Psoas muscle (tissue), 8 donors: Measurements from ENCODE around the gene KDM7A. TPM values are rescaled to one million over a fixed set of nuclear protein-coding genes. Genes with fewer than 3 reads are reported as not detected.

ENCODE experiments used
- ATAC-seq, 4 donors: fragments of 200-7000 bp; cut with Tn5 transposase; one replicate each; pipeline ENCODE4 v1.9.1; 2020; ENCODE audit warnings: moderate library complexity in 3 of 4, mild to moderate bottlenecking in 2 of 4
- DNase-seq, 2 donors: peaks; one replicate each; pipeline ENCODE4 v3.0.0-alpha.2; 2020
- H3K27ac ChIP-seq: fragments of 200-600 bp; one replicate; pipeline ENCODE4 v1.8.0; 2022
- H3K27me3 ChIP-seq, 3 donors: fragments of 200-600 bp in 1 of 3; one replicate each; pipeline versions ENCODE4 v1.6.1 to v1.8.0; 2013 to 2022; ENCODE audit warnings: low read length in 2 of 3, mild to moderate bottlenecking in 2 of 3, moderate library complexity in 1 of 3; ENCODE audit not compliant: insufficient read depth in 3 of 3
- H3K36me3 ChIP-seq, 2 donors: fragments of 200-600 bp in 1 of 2; one replicate each; pipeline versions ENCODE4 v1.6.1 to v1.8.0; 2013 to 2022; ENCODE audit warnings: low read depth in 1 of 2, mild to moderate bottlenecking in 1 of 2, moderate library complexity in 1 of 2; ENCODE audit not compliant: insufficient read depth in 1 of 2
- H3K4me1 ChIP-seq: fragments of 200-600 bp; one replicate; pipeline ENCODE4 v1.8.0; 2022
- H3K4me3 ChIP-seq: fragments of 200-600 bp; one replicate; pipeline ENCODE4 v1.8.0; 2022; ENCODE audit warnings: mild to moderate bottlenecking
- H3K9me3 ChIP-seq: fragments of 200-600 bp; one replicate; pipeline ENCODE4 v1.8.0; 2022
- CTCF ChIP-seq: fragments of 200-600 bp; IDR thresholded peaks from one replicate; pipeline ENCODE4 v1.8.0; 2022; ENCODE audit warnings: antibody characterized with exemption
- WGBS, 3 donors: extraction: QIAGEN DNeasy Blood & Tissue Kit; methylation state at CpG; one replicate each; pipeline versions ENCODE4 v1.1.6 to v1.1.7; 2013; 5-methylcytosine and 5-hydroxymethylcytosine counted together
- intact Hi-C, 2 donors: fragments of 100-400 bp; cut with DNase I; formaldehyde crosslinking; loops; one replicate each; pipeline versions ENCODE4 v1.11.0 to v1.14.2; 2022
- long read RNA-seq, 2 donors: library from polyadenylated mRNA; unstranded; transcript quantifications; one replicate each; pipeline ENCODE4 v2.0.0, GENCODE V29; 2021
- polyA plus RNA-seq, 3 donors: library from polyadenylated mRNA; stranded (reverse); fragments of 200-250 nt; gene quantifications; one replicate each; pipeline ENCODE4 v1.2.3, GENCODE V29; 2013
- total RNA-seq, 4 donors: library from RNA; stranded (reverse); fragmentation: NEBNext Ultra II Directional in 2 of 4; extraction: Animal tissue kit (Norgen Biotek cat#: 25700) in 2 of 4; gene quantifications; one replicate each; pipeline versions ENCODE4 v1.2.1 to v1.2.4, GENCODE V29; 2021 to 2023
- donor health status: healthy with polysubstance abuse.
- donor health status: DM: no; HTN: no; CAD: no; lungs with moderate emphysema.
- donor health status: Bipolar disorder and iron deficiency.
- donor health status: healthy.
- donor health status: DM: yes; HTN: yes; CAD: no.
- donor health status: DM: no; HTN: no; CAD: no.
- donor health status: DM: no; HTN: no; CAD: no.
- donor health status: DM: yes; HTN: yes; CAD: no.

Gene KDM7A
- total RNA-seq, result 10 to 100 TPM; 27.4 to 59.4 (median 39.1) TPM
- polyA plus RNA-seq, result 10 to 100 TPM in 2 of 3 donors, 1 to 10 TPM in 1; 5.5 to 23.3 (median 13.7) TPM
- long read RNA-seq, donor 1, full-length matches to known transcripts, result 4 of 18 reads
- long read RNA-seq, donor 1, partial matches to known transcripts, result 12 of 18 reads
- long read RNA-seq, donor 1, other reads (novel, unspliced or antisense), result 2 of 18 reads
- long read RNA-seq, donor 2, full-length matches to known transcripts, result 8 of 21 reads
- long read RNA-seq, donor 2, partial matches to known transcripts, result 6 of 21 reads
- long read RNA-seq, donor 2, other reads (novel, unspliced or antisense), result 7 of 21 reads

- WGBS, 3 donors, result 0 to 1% (median 0%) methylated on average over 58 to 132 of the region's 132 CpGs
- Histone ChIP-seq H3K4me1 (peaks cover 11% of the 10 kb centered on the region), H3K27me3 (no peaks in the 10 kb centered on the region)
These were observed at the start of gene KDM7A for GRCh38 chr7:140176811-140177702. KDM7A (minus strand) TSS chr7:140176983; CDS start chr7:140176937, 46 bp downstream.

GRCh38 chr7:140225562-140226249, 48.9 kb upstream of the KDM7A start:
- no peak for TF ChIP-seq CTCF
- Histone ChIP-seq H3K27ac (no peak overlapping the region), H3K4me1 (peaks cover 4% of the 10 kb centered on the region), H3K9me3 (no peaks in the 10 kb centered on the region), H3K4me3 (no peak overlapping the region), H3K27me3 (peaks cover 0 to 34% (median 6%) of the 10 kb centered on the region in 3 donors), H3K36me3 (no peaks in the 10 kb centered on the region)
- no peak for DNase-seq
- 54 to 62% (median 56%) methylated on average over 5 of the region's 5 CpGs for WGBS, 3 donors
- intact Hi-C loops, result no loop called here
- no peak for ATAC-seq

More at GRCh38 chr7:140176811-140177702, at the start of gene KDM7A:
- H3K9me3 ChIP-seq, result no peaks in the 10 kb centered on the region
- H3K27ac ChIP-seq, result peak within 1 kb of the TSS; percentile 99
- no peaks in the 10 kb centered on the region for H3K36me3 ChIP-seq
- peak within 1 kb of the TSS; percentile 93 for H3K4me3 ChIP-seq
- intact Hi-C loops, result loop anchor here (5.0 to 10.0 kb wide), 3 partner anchors 55 to 150 kb away; no protein-coding TSS in a partner anchor
- ATAC-seq, result peak; percentile 85 to 92 (median 87)
- DNase-seq, result peak; percentile 95 to 96
- no peak for TF ChIP-seq CTCF

DNA sequence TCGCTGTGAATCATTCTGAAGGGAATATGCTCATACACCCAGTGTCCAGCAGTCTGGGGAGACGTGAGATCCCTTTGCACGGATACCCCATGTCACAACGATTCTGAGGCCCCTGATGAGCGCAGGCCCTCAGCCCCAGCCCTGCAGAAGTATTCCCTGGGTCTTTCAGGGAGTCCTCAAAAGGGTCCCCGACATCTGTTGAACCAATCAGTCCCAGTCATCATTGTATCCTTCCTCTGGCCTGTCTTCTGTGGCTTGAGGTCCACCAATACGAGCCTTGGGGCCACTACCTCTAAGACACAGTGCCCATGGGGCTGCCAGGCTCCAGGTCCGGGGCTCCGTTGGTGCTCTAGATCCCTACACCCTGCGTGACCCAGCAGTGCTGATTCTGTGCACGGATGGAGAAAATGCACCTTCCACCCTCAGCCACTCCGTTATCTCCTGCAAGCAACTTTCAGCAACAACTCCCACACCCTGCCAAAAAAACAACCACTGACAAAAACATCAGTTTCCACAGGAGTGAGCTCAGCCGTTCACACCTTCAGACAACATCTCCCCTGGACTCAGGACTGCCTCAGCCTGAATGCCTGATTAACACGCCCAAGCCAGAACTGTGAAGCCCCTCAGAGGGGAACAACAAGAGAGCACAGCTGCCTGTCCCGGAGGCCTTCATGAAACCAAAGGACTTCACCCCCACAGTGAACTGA, 46.9 kb upstream of the KDM7A start:
- DNase-seq, result no peak
- peaks cover 0 to 15% (median 0%) of the 10 kb centered on the region in 3 donors for H3K27me3 ChIP-seq
- H3K36me3 ChIP-seq, result no peaks in the 10 kb centered on the region
- H3K9me3 ChIP-seq, result no peaks in the 10 kb centered on the region
- no peak for ATAC-seq
- intact Hi-C loops, result no loop called here
- TF ChIP-seq CTCF, result no peak
- no peak overlapping the region for H3K4me3 ChIP-seq
- no peaks in the 10 kb centered on the region for H3K4me1 ChIP-seq
- no peak overlapping the region for H3K27ac ChIP-seq
- 78 to 79% (median 78%) methylated on average over 15 of the region's 15 CpGs for WGBS, 3 donors

DNA sequence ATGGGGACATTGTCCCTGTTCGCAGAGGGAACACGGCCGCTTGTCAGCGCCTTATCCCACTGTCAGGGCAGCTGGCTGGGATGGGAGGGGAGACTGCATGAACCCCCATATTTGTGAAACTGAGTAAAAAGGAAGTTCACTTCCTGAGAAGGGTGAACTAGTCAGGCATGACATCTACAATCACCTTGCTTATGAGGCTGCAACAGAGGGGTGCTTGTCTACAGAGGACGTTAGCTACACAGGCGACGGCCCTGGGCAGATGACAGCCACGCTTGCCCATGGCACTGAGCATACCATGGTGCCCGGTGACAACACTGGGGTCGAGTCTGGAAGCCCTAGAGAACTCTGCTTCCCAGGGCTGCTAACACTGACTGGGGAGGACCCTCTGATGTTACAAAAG, 46.0 kb upstream of the KDM7A start:
- ATAC-seq (no peak), DNase-seq (no peak)
- WGBS, 3 donors, result 76 to 81% (median 80%) methylated on average over 10 of the region's 10 CpGs
- Histone ChIP-seq H3K4me1 (no peaks in the 10 kb centered on the region), H3K36me3 (no peaks in the 10 kb centered on the region), H3K9me3 (no peaks in the 10 kb centered on the region), H3K27me3 (peaks cover 0 to 7% (median 0%) of the 10 kb centered on the region in 3 donors), H3K27ac (no peak overlapping the region), H3K4me3 (no peak overlapping the region)
- intact Hi-C loops, result no loop called here
- no peak for TF ChIP-seq CTCF
